Measurements from ENCODE around the gene MAML3. TPM values are rescaled to one million over a fixed set of nuclear protein-coding genes. Genes with fewer than 3 reads are reported as not detected.

MAML3 gene
- total and polyA plus RNA-seq, 4 experiments from 2014 or later = 0.15 to 3.7 (median 1.7) TPM

DNA sequence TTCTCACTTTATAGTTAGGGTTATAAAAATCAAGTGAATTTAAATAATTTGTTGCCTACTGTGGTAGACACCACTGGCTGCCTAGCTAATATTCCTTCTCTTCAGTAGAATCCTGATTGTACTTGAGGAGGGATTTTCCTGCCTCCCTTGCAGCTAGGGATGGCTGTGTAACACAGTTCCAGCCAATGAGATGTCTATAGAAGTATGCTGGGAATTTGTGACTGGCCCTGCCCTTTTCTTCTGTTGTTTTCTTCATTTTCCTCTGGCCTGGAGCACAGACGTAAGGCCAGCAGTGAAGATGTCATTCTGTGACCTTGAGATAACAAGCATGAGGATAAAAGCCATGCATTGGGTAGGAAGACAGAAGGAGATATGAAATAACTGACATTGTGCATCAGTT, 343.3 kb downstream of the MAML3 start:
- ChIA-PET POLR2A (ENCODE audit: partially characterized antibody) (no interaction called here), CTCF (ENCODE audit: partially characterized antibody) (no interaction called here)
- DNase-seq = no peak
- H3K27ac Mint-ChIP-seq = no peak overlapping the region
- H3K9me3 Mint-ChIP-seq = peaks cover 0 to 8% (median 6%) of the 10 kb centered on the region in 8 donors
- no peaks in the 10 kb centered on the region for H3K4me1 ChIP-seq (ENCODE audit: insufficient read depth, low read length)
- H3K4me3 ChIP-seq (ENCODE audit: low read length in 2 of 2) = no peak overlapping the region
- H3K36me3 Mint-ChIP-seq = no peaks in the 10 kb centered on the region
- H3K4me3 Mint-ChIP-seq = peak overlapping the region in 1 of 8 donors; percentile 7
- no peak overlapping the region for H3K27ac ChIP-seq (ENCODE audit: low read depth, low read length)
- H3K27me3 ChIP-seq (ENCODE audit: insufficient read depth, low read length) = no peaks in the 10 kb centered on the region
- no peaks in the 10 kb centered on the region for H3K36me3 ChIP-seq (ENCODE audit: insufficient read depth, low read length)
- peaks cover 13 to 17% of the 10 kb centered on the region in 2 donors for H3K27me3 Mint-ChIP-seq
- peaks cover 0 to 3% of the 10 kb centered on the region in 2 donors for H3K9me3 ChIP-seq (ENCODE audit: control insufficient read depth in 1 of 2, low read length in 2 of 2)
- intact Hi-C loops (cut with micrococcal nuclease) = no loop called here
- no peaks in the 10 kb centered on the region for H3K4me1 Mint-ChIP-seq

DNA sequence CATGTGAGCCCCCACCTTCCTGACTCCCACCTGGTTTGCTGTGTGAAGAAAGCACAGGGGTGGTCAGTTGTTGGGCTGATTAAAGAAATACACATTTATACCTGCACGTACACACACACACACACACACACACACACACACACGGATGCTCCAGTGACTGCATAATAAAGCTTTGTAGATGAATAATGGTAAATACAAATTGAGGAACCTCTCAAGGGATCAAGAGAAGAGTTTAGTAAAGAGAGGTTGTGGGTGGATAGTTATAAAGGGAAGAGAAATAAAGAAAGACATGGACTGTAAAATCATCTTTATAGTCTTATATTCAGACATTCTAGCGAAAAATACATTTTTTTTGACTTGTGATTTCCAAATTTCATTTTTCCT, 344.2 kb downstream of the MAML3 start:
- Mint-ChIP-seq H3K4me3 (no peak overlapping the region), H3K27ac (no peak overlapping the region), H3K27me3 (peaks cover 13 to 17% of the 10 kb centered on the region in 2 donors), H3K9me3 (peaks cover 0 to 8% (median 6%) of the 10 kb centered on the region in 8 donors), H3K36me3 (no peaks in the 10 kb centered on the region), H3K4me1 (no peaks in the 10 kb centered on the region)
- H3K9me3 ChIP-seq (ENCODE audit: control insufficient read depth in 1 of 2, low read length in 2 of 2) = peaks cover 0 to 3% of the 10 kb centered on the region in 2 donors
- H3K27ac ChIP-seq (ENCODE audit: low read depth, low read length) = no peak overlapping the region
- H3K4me1 ChIP-seq (ENCODE audit: insufficient read depth, low read length) = no peaks in the 10 kb centered on the region
- no peaks in the 10 kb centered on the region for H3K27me3 ChIP-seq (ENCODE audit: insufficient read depth, low read length)
- ChIA-PET POLR2A (ENCODE audit: partially characterized antibody) (no interaction called here), CTCF (ENCODE audit: partially characterized antibody) (no interaction called here)
- no peaks in the 10 kb centered on the region for H3K36me3 ChIP-seq (ENCODE audit: insufficient read depth, low read length)
- no peak for DNase-seq
- no peak overlapping the region for H3K4me3 ChIP-seq (ENCODE audit: low read length in 2 of 2)
- intact Hi-C loops (cut with micrococcal nuclease) = no loop called here

DNA sequence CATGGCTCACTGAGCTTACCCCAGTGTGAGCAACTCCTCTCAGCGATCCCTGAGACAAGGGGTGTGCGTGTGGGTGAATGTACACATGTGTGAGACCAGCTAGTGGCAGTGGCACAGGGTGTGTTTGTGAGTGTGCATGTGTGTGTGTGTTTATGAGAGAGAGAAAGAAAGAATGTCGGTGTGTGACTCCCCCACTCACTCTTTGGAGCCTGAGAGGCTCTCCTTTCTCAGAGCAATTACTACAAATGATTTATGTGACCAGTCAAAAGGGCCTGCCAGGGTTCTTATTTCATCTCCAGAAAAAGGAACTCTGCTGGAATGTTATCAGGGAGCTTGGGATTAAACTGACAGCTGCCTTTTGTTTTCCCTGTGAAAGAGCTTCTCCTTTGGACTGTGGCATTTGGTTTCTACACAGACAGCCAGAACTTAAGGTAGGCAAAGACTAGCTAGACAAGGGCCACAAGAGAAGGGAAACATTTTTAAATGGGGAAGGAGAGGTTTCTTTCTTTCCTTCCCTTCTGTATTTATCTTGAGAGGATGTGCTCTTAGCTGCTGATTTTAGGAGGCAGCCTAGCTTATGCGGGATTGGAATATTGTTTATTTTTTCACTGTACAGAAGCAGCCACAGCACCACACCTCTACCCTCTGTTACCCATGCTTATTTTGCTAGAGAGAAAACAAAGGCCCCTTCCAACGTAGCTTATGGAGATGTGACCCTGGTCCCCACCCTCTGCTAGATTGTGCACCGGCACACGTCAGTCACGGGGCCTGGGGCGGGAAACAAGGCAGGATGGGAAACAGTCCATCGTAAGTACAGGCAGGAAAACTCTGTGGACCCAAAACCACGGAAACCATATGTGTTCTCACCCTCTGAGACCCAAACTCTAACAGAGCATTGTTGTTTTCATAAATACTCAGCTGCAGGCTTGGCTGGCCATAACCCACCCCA, 344.9 kb downstream of the MAML3 start:
- Mint-ChIP-seq H3K36me3 (no peaks in the 10 kb centered on the region), H3K4me3 (no peak overlapping the region), H3K27ac (no peak overlapping the region), H3K4me1 (no peaks in the 10 kb centered on the region), H3K9me3 (peaks cover 0 to 8% (median 6%) of the 10 kb centered on the region in 8 donors), H3K27me3 (peaks cover 11 to 17% of the 10 kb centered on the region in 2 donors)
- intact Hi-C loops (cut with micrococcal nuclease) = no loop called here
- Histone ChIP-seq H3K9me3 (ENCODE audit: control insufficient read depth in 1 of 2, low read length in 2 of 2) (peaks cover 0 to 3% of the 10 kb centered on the region in 2 donors), H3K4me1 (ENCODE audit: insufficient read depth, low read length) (no peaks in the 10 kb centered on the region), H3K27me3 (ENCODE audit: insufficient read depth, low read length) (no peaks in the 10 kb centered on the region), H3K36me3 (ENCODE audit: insufficient read depth, low read length) (no peaks in the 10 kb centered on the region), H3K4me3 (ENCODE audit: low read length in 2 of 2) (no peak overlapping the region), H3K27ac (ENCODE audit: low read depth, low read length) (no peak overlapping the region)
- POLR2A ChIA-PET (ENCODE audit: partially characterized antibody) = no interaction called here
- CTCF ChIA-PET (ENCODE audit: partially characterized antibody) = no interaction called here
- no peak for DNase-seq

DNA sequence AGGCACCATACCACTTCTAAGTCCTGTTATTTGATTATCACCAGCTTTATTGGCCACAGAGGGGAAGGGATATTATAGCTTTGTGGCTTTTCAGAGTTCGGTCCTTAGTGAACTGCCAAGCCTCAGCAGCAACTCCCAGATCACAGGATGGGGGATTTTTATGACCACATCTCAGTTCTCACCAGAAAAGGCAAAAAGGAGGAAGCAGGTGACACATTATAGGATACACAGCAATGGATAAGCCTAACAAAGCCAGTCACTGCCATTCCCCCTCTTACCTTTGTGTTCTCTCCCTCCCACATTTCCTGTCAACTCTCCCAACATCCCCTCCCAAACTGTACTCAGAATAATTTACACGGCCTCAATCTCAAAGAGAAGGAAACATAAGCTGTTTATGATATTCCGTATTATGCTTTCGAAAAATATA, 345.6 kb downstream of the MAML3 start:
- H3K9me3 Mint-ChIP-seq = peaks cover 0 to 8% (median 6%) of the 10 kb centered on the region in 8 donors
- H3K27me3 ChIP-seq (ENCODE audit: insufficient read depth, low read length) = no peaks in the 10 kb centered on the region
- H3K27me3 Mint-ChIP-seq = peaks cover 11 to 18% of the 10 kb centered on the region in 2 donors
- H3K27ac ChIP-seq (ENCODE audit: low read depth, low read length) = no peak overlapping the region
- no peak overlapping the region for H3K27ac Mint-ChIP-seq
- no peak overlapping the region for H3K4me3 Mint-ChIP-seq
- H3K9me3 ChIP-seq (ENCODE audit: control insufficient read depth in 1 of 2, low read length in 2 of 2) = peaks cover 0 to 3% of the 10 kb centered on the region in 2 donors
- ChIA-PET POLR2A (ENCODE audit: partially characterized antibody) (no interaction called here), CTCF (ENCODE audit: partially characterized antibody) (no interaction called here)
- H3K36me3 Mint-ChIP-seq = no peaks in the 10 kb centered on the region
- no peak overlapping the region for H3K4me3 ChIP-seq (ENCODE audit: low read length in 2 of 2)
- no peaks in the 10 kb centered on the region for H3K36me3 ChIP-seq (ENCODE audit: insufficient read depth, low read length)
- intact Hi-C loops (cut with micrococcal nuclease) = no loop called here
- no peaks in the 10 kb centered on the region for H3K4me1 ChIP-seq (ENCODE audit: insufficient read depth, low read length)
- H3K4me1 Mint-ChIP-seq = peaks cover 0 to 6% (median 0%) of the 10 kb centered on the region in 4 donors
- DNase-seq = no peak

DNA sequence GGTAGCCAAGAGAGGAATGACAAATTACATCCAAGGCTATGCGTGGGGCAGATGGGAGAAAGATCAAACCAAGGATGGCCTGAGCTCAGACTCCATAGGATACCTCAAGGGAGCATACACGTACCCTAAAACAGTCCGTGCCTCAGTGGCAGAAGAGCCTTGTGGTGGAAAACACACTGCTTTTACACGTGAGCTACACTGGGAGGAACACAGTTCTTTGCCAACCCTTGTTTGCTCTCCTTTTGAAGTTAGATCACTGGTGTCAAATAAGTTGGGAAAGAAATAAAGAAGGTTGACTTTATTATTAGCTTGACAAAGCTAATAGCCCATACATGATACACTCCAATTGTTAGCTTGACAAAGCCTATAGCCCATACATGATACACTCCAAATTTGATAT, 346.5 kb downstream of the MAML3 start:
- H3K9me3 Mint-ChIP-seq = peaks cover 0 to 8% (median 6%) of the 10 kb centered on the region in 8 donors
- Histone ChIP-seq H3K27me3 (ENCODE audit: insufficient read depth, low read length) (no peaks in the 10 kb centered on the region), H3K4me3 (ENCODE audit: low read length in 2 of 2) (no peak overlapping the region), H3K4me1 (ENCODE audit: insufficient read depth, low read length) (no peaks in the 10 kb centered on the region), H3K9me3 (ENCODE audit: control insufficient read depth in 1 of 2, low read length in 2 of 2) (peaks cover 0 to 3% of the 10 kb centered on the region in 2 donors), H3K36me3 (ENCODE audit: insufficient read depth, low read length) (no peaks in the 10 kb centered on the region), H3K27ac (ENCODE audit: low read depth, low read length) (no peak overlapping the region)
- H3K4me3 Mint-ChIP-seq = no peak overlapping the region
- peaks cover 0 to 13% (median 0%) of the 10 kb centered on the region in 4 donors for H3K4me1 Mint-ChIP-seq
- H3K27me3 Mint-ChIP-seq = peaks cover 11 to 18% of the 10 kb centered on the region in 2 donors
- no peak for DNase-seq
- no peak overlapping the region for H3K27ac Mint-ChIP-seq
- H3K36me3 Mint-ChIP-seq = no peaks in the 10 kb centered on the region
- intact Hi-C loops (cut with micrococcal nuclease) = no loop called here
- ChIA-PET CTCF (ENCODE audit: partially characterized antibody) (interaction anchor here (0.9 kb wide), 1 partner anchor 64 kb away, joined by 3 read pairs; no protein-coding TSS in a partner anchor), POLR2A (ENCODE audit: partially characterized antibody) (no interaction called here)

DNA sequence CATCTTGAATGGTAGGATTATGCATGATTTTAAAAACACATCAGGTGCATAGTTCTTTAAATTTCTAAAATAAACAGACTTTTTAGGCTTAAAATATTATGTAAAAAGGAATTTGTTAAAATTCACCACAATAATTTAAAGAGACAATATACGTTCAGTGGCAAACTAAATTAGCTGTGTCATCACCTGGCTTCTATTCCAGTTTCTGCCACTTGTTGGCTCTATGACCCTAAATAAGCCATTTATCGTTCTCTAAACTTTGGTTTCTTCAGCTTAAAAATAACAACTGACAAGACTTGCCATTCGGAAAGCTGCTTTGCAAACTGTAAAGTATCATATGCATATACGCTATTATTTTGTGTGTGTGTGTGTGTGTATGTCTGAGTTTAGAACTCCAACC, 347.1 kb downstream of the MAML3 start:
- peaks cover 0 to 13% (median 0%) of the 10 kb centered on the region in 4 donors for H3K4me1 Mint-ChIP-seq
- Histone ChIP-seq H3K36me3 (ENCODE audit: insufficient read depth, low read length) (no peaks in the 10 kb centered on the region), H3K4me1 (ENCODE audit: insufficient read depth, low read length) (no peaks in the 10 kb centered on the region), H3K27ac (ENCODE audit: low read depth, low read length) (no peak overlapping the region), H3K27me3 (ENCODE audit: insufficient read depth, low read length) (no peaks in the 10 kb centered on the region), H3K9me3 (ENCODE audit: control insufficient read depth in 1 of 2, low read length in 2 of 2) (peaks cover 0 to 3% of the 10 kb centered on the region in 2 donors), H3K4me3 (ENCODE audit: low read length in 2 of 2) (no peak overlapping the region)
- peaks cover 0 to 8% (median 6%) of the 10 kb centered on the region in 8 donors for H3K9me3 Mint-ChIP-seq
- ChIA-PET POLR2A (ENCODE audit: partially characterized antibody) (no interaction called here), CTCF (ENCODE audit: partially characterized antibody) (interaction anchor here (0.9 kb wide), 1 partner anchor 64 kb away, joined by 3 read pairs; no protein-coding TSS in a partner anchor)
- intact Hi-C loops (cut with micrococcal nuclease) = no loop called here
- no peaks in the 10 kb centered on the region for H3K36me3 Mint-ChIP-seq
- no peak overlapping the region for H3K4me3 Mint-ChIP-seq
- DNase-seq = no peak
- H3K27me3 Mint-ChIP-seq = peaks cover 11 to 18% of the 10 kb centered on the region in 2 donors
- no peak overlapping the region for H3K27ac Mint-ChIP-seq

DNA sequence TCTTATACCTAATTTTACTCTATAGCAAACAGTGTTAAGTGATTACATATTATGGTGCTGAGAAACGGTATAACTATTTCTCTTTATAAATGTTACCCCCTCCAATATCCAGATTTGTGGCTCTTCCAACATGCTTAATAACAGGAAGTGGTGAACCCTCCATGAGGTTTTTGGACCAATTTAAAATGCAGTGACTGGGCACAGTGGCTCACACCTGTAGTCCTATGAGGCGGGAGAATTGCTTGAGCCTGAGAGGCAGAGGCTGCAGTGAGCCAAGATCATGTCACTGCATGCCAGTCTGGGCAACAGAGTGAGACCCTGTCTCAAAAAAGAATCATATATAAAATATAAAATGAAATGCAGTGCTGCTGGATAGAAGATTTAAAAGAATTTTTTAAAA, 351.1 kb downstream of the MAML3 start:
- Mint-ChIP-seq H3K4me1 (peaks cover 0 to 13% (median 0%) of the 10 kb centered on the region in 4 donors), H3K4me3 (peak overlapping the region in 1 of 8 donors; percentile 61), H3K27me3 (peaks cover 3 to 5% of the 10 kb centered on the region in 2 donors), H3K9me3 (peaks cover 0 to 3% (median 0%) of the 10 kb centered on the region in 8 donors), H3K27ac (no peak overlapping the region), H3K36me3 (no peaks in the 10 kb centered on the region)
- Histone ChIP-seq H3K27ac (ENCODE audit: low read depth, low read length) (no peak overlapping the region), H3K9me3 (ENCODE audit: control insufficient read depth in 1 of 2, low read length in 2 of 2) (no peaks in the 10 kb centered on the region), H3K4me1 (ENCODE audit: insufficient read depth, low read length) (no peaks in the 10 kb centered on the region), H3K36me3 (ENCODE audit: insufficient read depth, low read length) (no peaks in the 10 kb centered on the region), H3K4me3 (ENCODE audit: low read length in 2 of 2) (no peak overlapping the region), H3K27me3 (ENCODE audit: insufficient read depth, low read length) (no peaks in the 10 kb centered on the region)
- no peak for DNase-seq
- CTCF ChIA-PET (ENCODE audit: partially characterized antibody) = no interaction called here
- intact Hi-C loops (cut with micrococcal nuclease) = no loop called here
- POLR2A ChIA-PET (ENCODE audit: partially characterized antibody) = no interaction called here
